ENCODE data around the gene NRP2.

DNA sequence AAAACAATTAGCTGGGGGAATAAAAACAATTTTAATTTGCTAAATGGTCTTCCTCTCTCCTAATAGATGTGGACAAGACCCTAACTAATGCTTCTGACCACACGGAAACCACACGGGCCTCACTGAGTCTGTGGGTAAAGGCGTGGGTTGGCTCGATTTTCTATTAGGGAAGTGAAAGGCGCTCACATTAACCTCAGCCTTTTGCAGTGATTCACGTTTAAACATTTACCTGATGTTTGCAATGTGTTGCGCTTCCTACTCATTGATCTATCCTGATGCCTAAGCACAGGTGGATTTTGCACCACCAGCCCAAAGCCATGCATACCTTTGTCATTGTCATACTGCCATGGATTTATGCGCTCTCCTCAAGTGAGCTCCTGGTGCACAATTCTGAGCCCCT is 35.6 kb upstream of the NRP2 start:
- TF ChIP-seq RAD21 (IDR thresholded peaks at IDR 0.05; ENCODE audit: low read depth): no peak
- no peak for TF ChIP-seq EP300 (IDR thresholded peaks at IDR 0.05; ENCODE audit: borderline replicate concordance)
- no peak for TF ChIP-seq TCF12 (IDR thresholded peaks at IDR 0.05; ENCODE audit: low read depth)
- TF ChIP-seq FOXM1 (IDR thresholded peaks at IDR 0.05; ENCODE audit: borderline replicate concordance, low read depth): no peak
- TF ChIP-seq CEBPB (IDR thresholded peaks at IDR 0.05): no peak
- TF ChIP-seq MAX (IDR thresholded peaks at IDR 0.05): no peak
